Hepatocyte (in vitro differentiated cells): ENCODE results near the gene THUMPD3.

Source experiments
- EZH2 ChIP-seq: fragments of 200-600 bp; sonication (generic); IDR thresholded peaks from 2 replicates; pipeline ENCODE4 v1.6.1; 2016; ENCODE audit warnings: antibody characterized with exemption, mild to moderate bottlenecking, borderline replicate concordance
- EZH2phosphoT487 ChIP-seq: fragments of 200-600 bp; sonication (generic); IDR thresholded peaks from one replicate; pipeline ENCODE4 v1.6.1; 2018; ENCODE audit warnings: antibody characterized with exemption, mild to moderate bottlenecking, low read depth, moderate library complexity; ENCODE audit not compliant: unreplicated experiment, severe bottlenecking
- TF ChIP-seq, protein P1 (sequence below): fragments of 200-600 bp; sonication (generic); IDR thresholded peaks from 2 replicates; pipeline ENCODE4 v1.5.1; 2016; ENCODE audit warnings: antibody characterized with exemption, mild to moderate bottlenecking; ENCODE audit not compliant: poor library complexity

DNA sequence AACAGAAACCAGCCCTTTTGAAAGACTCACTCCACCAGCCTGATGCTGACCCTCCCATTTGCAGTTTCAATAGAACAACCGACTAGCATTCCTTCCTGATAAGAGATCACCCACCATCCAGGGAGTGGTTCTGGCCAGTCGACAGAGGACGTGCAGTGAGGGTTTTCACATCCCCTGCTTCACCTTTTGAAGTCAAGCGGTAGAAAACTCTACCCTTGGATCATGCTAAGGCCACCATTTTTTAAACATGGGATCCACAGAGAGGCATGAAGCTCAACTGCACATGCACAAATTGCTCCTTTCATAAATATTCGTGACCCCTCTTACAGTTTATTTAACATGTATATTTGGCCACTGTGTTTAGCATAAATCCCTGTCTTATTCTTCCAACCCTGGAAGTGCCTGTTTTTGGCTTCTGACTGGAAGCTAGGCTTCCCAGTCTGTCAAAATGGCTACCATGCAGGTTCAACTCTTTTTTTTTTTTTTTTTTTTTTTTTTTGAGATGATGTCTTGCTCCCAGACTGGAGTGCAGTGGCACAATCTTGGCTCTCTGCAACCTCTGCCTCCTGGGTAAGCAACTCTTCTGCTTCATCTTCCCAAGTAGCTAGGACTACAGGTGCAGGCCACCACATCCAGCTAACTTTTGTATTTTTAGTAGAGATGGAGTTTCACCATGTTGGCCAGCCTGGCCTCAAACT is 1.0 kb upstream of the THUMPD3 start:
- TF ChIP-seq, protein P1, sequence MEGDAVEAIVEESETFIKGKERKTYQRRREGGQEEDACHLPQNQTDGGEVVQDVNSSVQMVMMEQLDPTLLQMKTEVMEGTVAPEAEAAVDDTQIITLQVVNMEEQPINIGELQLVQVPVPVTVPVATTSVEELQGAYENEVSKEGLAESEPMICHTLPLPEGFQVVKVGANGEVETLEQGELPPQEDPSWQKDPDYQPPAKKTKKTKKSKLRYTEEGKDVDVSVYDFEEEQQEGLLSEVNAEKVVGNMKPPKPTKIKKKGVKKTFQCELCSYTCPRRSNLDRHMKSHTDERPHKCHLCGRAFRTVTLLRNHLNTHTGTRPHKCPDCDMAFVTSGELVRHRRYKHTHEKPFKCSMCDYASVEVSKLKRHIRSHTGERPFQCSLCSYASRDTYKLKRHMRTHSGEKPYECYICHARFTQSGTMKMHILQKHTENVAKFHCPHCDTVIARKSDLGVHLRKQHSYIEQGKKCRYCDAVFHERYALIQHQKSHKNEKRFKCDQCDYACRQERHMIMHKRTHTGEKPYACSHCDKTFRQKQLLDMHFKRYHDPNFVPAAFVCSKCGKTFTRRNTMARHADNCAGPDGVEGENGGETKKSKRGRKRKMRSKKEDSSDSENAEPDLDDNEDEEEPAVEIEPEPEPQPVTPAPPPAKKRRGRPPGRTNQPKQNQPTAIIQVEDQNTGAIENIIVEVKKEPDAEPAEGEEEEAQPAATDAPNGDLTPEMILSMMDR = no peak
- no peak for TF ChIP-seq EZH2phosphoT487
- TF ChIP-seq EZH2 = no peak
